ENCODE data around the gene APOBEC3A. TPM values are rescaled to one million over a fixed set of nuclear protein-coding genes. Genes with fewer than 3 reads are reported as not detected.

APOBEC3A gene
- 0.34 and 1.0 TPM in 2 replicates for total RNA-seq

- DNase-seq (ENCODE audit: low read depth): no peak
- Histone ChIP-seq H3K27me3 (ENCODE audit: control insufficient read depth, insufficient read depth, low read length) (peaks cover 6% of the 10 kb centered on the region), H3K36me3 (ENCODE audit: control insufficient read depth, insufficient read depth, low read length) (no peaks in the 10 kb centered on the region), H3K4me3 (ENCODE audit: low read depth, low read length) (no peak within 1 kb of the TSS)
- no peak for TF ChIP-seq CTCF (IDR thresholded peaks at IDR 0.05; ENCODE audit: insufficient read depth, low read length, poor library complexity, severe bottlenecking)
These were observed at the start of gene APOBEC3A for GRCh38 chr22:38957046-38957770. APOBEC3A (plus strand) TSS chr22:38957609; CDS start chr22:38957692, 83 bp downstream.

- Histone ChIP-seq H3K4me3 (ENCODE audit: low read depth, low read length) (no peak overlapping the region), H3K27me3 (ENCODE audit: control insufficient read depth, insufficient read depth, low read length) (peaks cover 6% of the 10 kb centered on the region), H3K36me3 (ENCODE audit: control insufficient read depth, insufficient read depth, low read length) (no peaks in the 10 kb centered on the region)
- no peak for TF ChIP-seq CTCF (IDR thresholded peaks at IDR 0.05; ENCODE audit: insufficient read depth, low read length, poor library complexity, severe bottlenecking)
- no peak for DNase-seq (ENCODE audit: low read depth)
These were observed 49.6 kb upstream of the APOBEC3A start for GRCh38 chr22:38907767-38908166.

GRCh38 chr22:38911434-38911833 is 46.0 kb upstream of the APOBEC3A start:
- H3K27me3 ChIP-seq (ENCODE audit: control insufficient read depth, insufficient read depth, low read length): peaks cover 7% of the 10 kb centered on the region
- DNase-seq (ENCODE audit: low read depth): no peak
- no peak overlapping the region for H3K4me3 ChIP-seq (ENCODE audit: low read depth, low read length)
- TF ChIP-seq CTCF (IDR thresholded peaks at IDR 0.05; ENCODE audit: insufficient read depth, low read length, poor library complexity, severe bottlenecking): no peak
- no peaks in the 10 kb centered on the region for H3K36me3 ChIP-seq (ENCODE audit: control insufficient read depth, insufficient read depth, low read length)

GRCh38 chr22:38919631-38920190 is 37.7 kb upstream of the APOBEC3A start:
- Histone ChIP-seq H3K4me3 (ENCODE audit: low read depth, low read length) (no peak overlapping the region), H3K27me3 (ENCODE audit: control insufficient read depth, insufficient read depth, low read length) (peaks cover 2% of the 10 kb centered on the region), H3K36me3 (ENCODE audit: control insufficient read depth, insufficient read depth, low read length) (no peaks in the 10 kb centered on the region)
- DNase-seq (ENCODE audit: low read depth): no peak
- no peak for TF ChIP-seq CTCF (IDR thresholded peaks at IDR 0.05; ENCODE audit: insufficient read depth, low read length, poor library complexity, severe bottlenecking)

- DNase-seq (ENCODE audit: low read depth): no peak
- no peak for TF ChIP-seq CTCF (IDR thresholded peaks at IDR 0.05; ENCODE audit: insufficient read depth, low read length, poor library complexity, severe bottlenecking)
- Histone ChIP-seq H3K4me3 (ENCODE audit: low read depth, low read length) (no peak overlapping the region), H3K27me3 (ENCODE audit: control insufficient read depth, insufficient read depth, low read length) (peaks cover 2% of the 10 kb centered on the region), H3K36me3 (ENCODE audit: control insufficient read depth, insufficient read depth, low read length) (no peaks in the 10 kb centered on the region)
These were observed 36.3 kb upstream of the APOBEC3A start for GRCh38 chr22:38921120-38921519.
